H1 (cell line): ENCODE results near the gene RGS11. TPM values are rescaled to one million over a fixed set of nuclear protein-coding genes. Genes with fewer than 3 reads are reported as not detected.

ENCODE experiments used
- PHF8 ChIP-seq: fragments of 200-600 bp; sonication (generic); conservative IDR thresholded peaks from 2 replicates; pipeline ENCODE4 v1.7.1; 2012; ENCODE audit warnings: low read depth, mild to moderate bottlenecking, inconsistent platforms, low read length, moderate library complexity
- SAP30 ChIP-seq: fragments of 300-600 bp; sonication (generic); IDR thresholded peaks from 2 replicates; pipeline ENCODE4 v1.7.1; 2012; ENCODE audit warnings: low read length, moderate library complexity, mild to moderate bottlenecking, inconsistent platforms; ENCODE audit not compliant: insufficient read depth, insufficient replicate concordance
- SP2 ChIP-seq: IDR thresholded peaks from 2 replicates; pipeline ENCODE4 v1.6.1; 2012; ENCODE audit warnings: mild to moderate bottlenecking, low read length, inconsistent platforms
- TEAD4 ChIP-seq: IDR thresholded peaks from 2 replicates; pipeline ENCODE4 v1.6.1; 2012; ENCODE audit warnings: low read depth, low read length, inconsistent platforms, mixed read lengths
- polyA plus RNA-seq, 7 experiments: library from polyadenylated mRNA; depleted of rRNA in 3 of 7; stranded (reverse) in 5 of 7; unstranded in 2 of 7; fragments of >200 nt in 5 of 7; fragments of 200-250 nt in 2 of 7; gene quantifications; 1 replicate in 5 of 7; 2 replicates in 1 of 7; 4 replicates in 1 of 7; pipeline versions ENCODE4 v1.2.1 to v1.2.3, GENCODE V29; 2011 to 2013; ENCODE audit warnings: missing spikeins in 2 of 7, mixed read lengths in 2 of 7
- total RNA-seq: library from RNA; stranded (reverse); fragmentation: NEBNext Ultra II Directional; extraction: Animal tissue kit (Norgen Biotek cat#: 25700); gene quantifications from 2 replicates; pipeline ENCODE4 v1.2.1, GENCODE V29; 2021

RGS11 gene
- total and polyA plus RNA-seq, 2 of the 8 experiments (the other 6 are each of a cell fraction or from before 2014, with no cell fraction given) = 0.84 to 1.2 TPM

DNA sequence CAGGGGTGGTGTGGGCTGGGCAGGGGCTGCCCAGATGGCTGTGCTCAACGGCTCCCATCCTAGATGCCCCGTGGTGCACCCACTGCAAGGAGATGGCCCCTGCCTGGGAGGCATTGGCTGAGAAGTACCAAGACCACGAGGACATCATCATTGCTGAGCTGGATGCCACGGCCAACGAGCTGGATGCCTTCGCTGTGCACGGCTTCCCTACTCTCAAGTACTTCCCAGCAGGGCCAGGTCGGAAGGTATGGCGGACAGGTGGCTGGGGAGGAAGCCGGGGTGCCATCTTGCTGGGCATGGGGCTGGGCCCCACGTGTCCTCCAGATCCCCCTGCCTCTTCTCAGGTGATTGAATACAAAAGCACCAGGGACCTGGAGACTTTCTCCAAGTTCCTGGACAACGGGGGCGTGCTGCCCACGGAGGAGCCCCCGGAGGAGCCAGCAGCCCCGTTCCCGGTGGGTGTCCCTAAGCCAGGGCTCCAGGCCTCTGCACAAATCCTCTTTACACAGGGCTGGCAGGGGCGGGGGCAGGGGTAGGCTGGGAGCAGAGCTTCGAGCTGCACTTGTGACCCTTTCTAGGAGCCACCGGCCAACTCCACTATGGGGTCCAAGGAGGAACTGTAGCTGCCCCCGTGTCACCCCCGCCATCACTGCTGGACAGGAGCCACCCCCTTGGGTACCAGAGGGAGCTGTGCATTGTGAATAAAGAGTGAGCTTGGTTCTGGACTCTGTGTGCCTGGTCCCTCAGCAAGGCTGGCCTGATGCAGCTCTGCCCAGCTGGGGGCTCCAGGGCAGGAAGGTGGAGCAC, 10.9 kb upstream of the RGS11 start (continued):
- TF ChIP-seq TEAD4 (no peak), SP2 (no peak), PHF8 (no peak), SAP30 (no peak)
- TF ChIP-seq, all 59 proteins: peak for 0
